Bronchial epithelial cell (primary cell): ENCODE measurements around the gene NUP98. TPM values are rescaled to one million over a fixed set of nuclear protein-coding genes. Genes with fewer than 3 reads are reported as not detected.
A peak's percentile ranks its signal among the peaks of the same experiment; 100 is the strongest.

ENCODE experiments used
- DNase-seq: peaks from one replicate; pipeline ENCODE4 v3.0.0-alpha.2; 2010; ENCODE audit warnings: low read depth
- FAIRE-seq: peaks from 2 replicates; lab custom pipeline; 2011; peaks lifted over from hg19 to GRCh38; lab: Jason Lieb, UNC
- H3K27me3 ChIP-seq: 2 replicates; pipeline ENCODE4 v1.5.1; 2011; ENCODE audit warnings: low read length; ENCODE audit not compliant: control insufficient read depth, insufficient read depth
- H3K36me3 ChIP-seq: 2 replicates; pipeline ENCODE4 v1.5.1; 2011; ENCODE audit warnings: low read length; ENCODE audit not compliant: control insufficient read depth, insufficient read depth
- H3K4me3 ChIP-seq: 2 replicates; pipeline ENCODE4 v1.5.1; 2011; ENCODE audit warnings: mild to moderate bottlenecking, low read depth, low read length, control low read depth
- CTCF ChIP-seq: IDR thresholded peaks from 2 replicates; pipeline ENCODE4 v1.5.1; 2011; ENCODE audit warnings: mild to moderate bottlenecking, moderate library complexity, low read length, control low read depth, inconsistent platforms; ENCODE audit not compliant: insufficient read depth, severe bottlenecking
- total RNA-seq: library from RNA; depleted of rRNA; stranded (reverse); fragments of >200 nt; gene quantifications from 2 replicates; pipeline ENCODE4 v1.2.1, GENCODE V29; 2014

Gene NUP98
- total RNA-seq, 1 donor from 2014 or later, result 59.8 TPM

DNA sequence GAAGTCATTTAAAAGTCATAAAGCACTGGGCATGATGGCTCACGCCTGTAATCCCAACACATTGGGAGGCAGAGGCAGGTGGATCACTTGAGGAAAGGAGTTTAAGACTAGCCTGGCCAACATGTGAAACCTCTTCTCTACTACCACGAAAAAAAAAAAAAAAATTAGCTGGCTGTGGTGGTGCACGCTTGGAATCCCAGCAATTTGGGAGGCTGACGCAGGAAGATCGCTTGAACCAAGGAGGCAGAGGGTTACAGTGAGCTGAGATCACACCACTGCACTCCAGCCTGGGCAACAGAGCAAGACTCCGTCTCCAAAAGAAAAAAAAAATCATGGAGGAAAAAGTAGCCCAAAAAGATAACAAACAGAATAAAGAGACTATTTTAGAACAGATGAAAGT, 42.2 kb downstream of the NUP98 start:
- no peaks in the 10 kb centered on the region for H3K27me3 ChIP-seq
- peaks cover 10% of the 10 kb centered on the region for H3K36me3 ChIP-seq
- no peak for TF ChIP-seq CTCF
- H3K4me3 ChIP-seq, result no peak overlapping the region
- no peak for DNase-seq
- FAIRE-seq, result no peak

DNA sequence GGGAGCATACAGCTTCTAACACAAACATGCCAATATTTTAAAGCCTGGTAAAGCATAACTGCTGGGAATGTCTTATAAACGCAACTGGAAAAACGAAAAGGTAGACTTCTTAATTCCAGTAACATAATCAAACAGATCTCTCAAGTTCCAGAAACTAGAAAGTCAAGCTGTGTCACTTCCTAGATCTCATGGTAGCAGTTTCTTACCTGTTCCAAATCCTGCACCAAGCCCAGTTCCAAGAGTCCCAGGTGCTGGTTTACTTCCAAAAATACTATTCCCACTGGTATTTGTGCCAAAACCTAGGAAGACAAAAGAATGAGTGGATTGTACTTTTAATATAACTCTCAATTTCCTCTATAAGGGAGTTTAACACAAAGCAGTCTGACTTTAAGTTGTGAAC, 44.2 kb downstream of the NUP98 start:
- peaks cover 7% of the 10 kb centered on the region for H3K36me3 ChIP-seq
- H3K4me3 ChIP-seq, result no peak overlapping the region
- no peaks in the 10 kb centered on the region for H3K27me3 ChIP-seq
- no peak for DNase-seq
- TF ChIP-seq CTCF, result no peak
- FAIRE-seq, result no peak

- Histone ChIP-seq H3K36me3 (peaks cover 6% of the 10 kb centered on the region), H3K4me3 (no peak overlapping the region), H3K27me3 (no peaks in the 10 kb centered on the region)
- FAIRE-seq (peak; percentile 52), DNase-seq (peak; percentile 99)
- TF ChIP-seq CTCF, result no peak
Observed at GRCh38 chr11:3747704-3748103, 49.6 kb downstream of the NUP98 start.

GRCh38 chr11:3745161-3745560, 52.2 kb downstream of the NUP98 start:
- Histone ChIP-seq H3K27me3 (no peaks in the 10 kb centered on the region), H3K4me3 (no peak overlapping the region), H3K36me3 (peaks cover 5% of the 10 kb centered on the region)
- DNase-seq, result peak; percentile 91
- FAIRE-seq, result no peak
- TF ChIP-seq CTCF, result no peak

- no peak for DNase-seq
- Histone ChIP-seq H3K36me3 (peaks cover 11% of the 10 kb centered on the region), H3K27me3 (no peaks in the 10 kb centered on the region), H3K4me3 (no peak overlapping the region)
- TF ChIP-seq CTCF, result no peak
- FAIRE-seq, result no peak
Observed at GRCh38 chr11:3738723-3739122, 58.6 kb downstream of the NUP98 start.

- FAIRE-seq, result no peak
- DNase-seq, result no peak
- H3K36me3 ChIP-seq, result peaks cover 11% of the 10 kb centered on the region
Observed at GRCh38 chr11:3738241-3738640, 59.1 kb downstream of the NUP98 start.

More at GRCh38 chr11:3738241-3738640, 59.1 kb downstream of the NUP98 start:
- no peaks in the 10 kb centered on the region for H3K27me3 ChIP-seq
- no peak overlapping the region for H3K4me3 ChIP-seq
- TF ChIP-seq CTCF, result no peak
